ENCODE data around the gene KHNYN. TPM values are rescaled to one million over a fixed set of nuclear protein-coding genes. Genes with fewer than 3 reads are reported as not detected.

The KHNYN gene
- total and polyA plus RNA-seq, 4 donors = 19.4 to 38.3 (median 23.0) TPM

GRCh38 chr14:24437020-24437735 is 7.4 kb downstream of the KHNYN start:
- peaks cover 48% of the 10 kb centered on the region for H3K36me3 ChIP-seq (ENCODE audit: control insufficient read depth, insufficient read depth, low read length)
- peaks cover 32% of the 10 kb centered on the region for H3K4me1 ChIP-seq (ENCODE audit: control insufficient read depth, insufficient read depth, low read length)
- no peaks in the 10 kb centered on the region for H3K27me3 ChIP-seq (ENCODE audit: control insufficient read depth, insufficient read depth, low read length)
- DNase-seq (ENCODE audit: low read depth in 4 of 6, low spot score in 6 of 6) = no peak
- peak overlapping the region; percentile 2 for H3K27ac ChIP-seq (ENCODE audit: low read depth, low read length)
- WGBS (ENCODE audit: insufficient coverage) = 72% methylated on average over 10 of the region's 12 CpGs
- no peaks in the 10 kb centered on the region for H3K9me3 ChIP-seq (ENCODE audit: control insufficient read depth, insufficient read depth, low read length)
- H3K4me3 ChIP-seq (ENCODE audit: low read depth, low read length) = no peak overlapping the region

- DNase-seq (ENCODE audit: low read depth in 4 of 6, low spot score in 6 of 6) = no peak
- H3K4me1 ChIP-seq (ENCODE audit: control insufficient read depth, insufficient read depth, low read length) = peaks cover 31% of the 10 kb centered on the region
- H3K27me3 ChIP-seq (ENCODE audit: control insufficient read depth, insufficient read depth, low read length) = no peaks in the 10 kb centered on the region
- H3K27ac ChIP-seq (ENCODE audit: low read depth, low read length) = no peak overlapping the region
- no peaks in the 10 kb centered on the region for H3K9me3 ChIP-seq (ENCODE audit: control insufficient read depth, insufficient read depth, low read length)
- H3K36me3 ChIP-seq (ENCODE audit: control insufficient read depth, insufficient read depth, low read length) = peaks cover 43% of the 10 kb centered on the region
- no peak overlapping the region for H3K4me3 ChIP-seq (ENCODE audit: low read depth, low read length)
- WGBS (ENCODE audit: insufficient coverage) = 100% methylated on average over 1 of the region's 2 CpGs
Measured at GRCh38 chr14:24437736-24438067, 7.9 kb downstream of the KHNYN start.

- no peak for DNase-seq (ENCODE audit: low read depth in 4 of 6, low spot score in 6 of 6)
- H3K4me3 ChIP-seq (ENCODE audit: low read depth, low read length) = no peak overlapping the region
- H3K9me3 ChIP-seq (ENCODE audit: control insufficient read depth, insufficient read depth, low read length) = no peaks in the 10 kb centered on the region
- WGBS (ENCODE audit: insufficient coverage) = 85% methylated on average over 5 of the region's 9 CpGs
- no peak overlapping the region for H3K27ac ChIP-seq (ENCODE audit: low read depth, low read length)
- peaks cover 43% of the 10 kb centered on the region for H3K36me3 ChIP-seq (ENCODE audit: control insufficient read depth, insufficient read depth, low read length)
- no peaks in the 10 kb centered on the region for H3K27me3 ChIP-seq (ENCODE audit: control insufficient read depth, insufficient read depth, low read length)
- H3K4me1 ChIP-seq (ENCODE audit: control insufficient read depth, insufficient read depth, low read length) = peaks cover 31% of the 10 kb centered on the region
Measured at GRCh38 chr14:24438223-24439097, 8.7 kb downstream of the KHNYN start.

GRCh38 chr14:24439257-24439656 is 9.5 kb downstream of the KHNYN start:
- Histone ChIP-seq H3K4me1 (ENCODE audit: control insufficient read depth, insufficient read depth, low read length) (peaks cover 31% of the 10 kb centered on the region), H3K27me3 (ENCODE audit: control insufficient read depth, insufficient read depth, low read length) (no peaks in the 10 kb centered on the region), H3K27ac (ENCODE audit: low read depth, low read length) (no peak overlapping the region), H3K9me3 (ENCODE audit: control insufficient read depth, insufficient read depth, low read length) (no peaks in the 10 kb centered on the region), H3K4me3 (ENCODE audit: low read depth, low read length) (no peak overlapping the region), H3K36me3 (ENCODE audit: control insufficient read depth, insufficient read depth, low read length) (peaks cover 42% of the 10 kb centered on the region)
- DNase-seq (ENCODE audit: low read depth in 4 of 6, low spot score in 6 of 6) = no peak
- 83% methylated on average over 1 of the region's 1 CpG for WGBS (ENCODE audit: insufficient coverage)

GRCh38 chr14:24439830-24440605 is 10.3 kb downstream of the KHNYN start:
- 89% methylated on average over 13 of the region's 15 CpGs for WGBS (ENCODE audit: insufficient coverage)
- Histone ChIP-seq H3K9me3 (ENCODE audit: control insufficient read depth, insufficient read depth, low read length) (no peaks in the 10 kb centered on the region), H3K27ac (ENCODE audit: low read depth, low read length) (no peak overlapping the region), H3K4me3 (ENCODE audit: low read depth, low read length) (no peak overlapping the region), H3K36me3 (ENCODE audit: control insufficient read depth, insufficient read depth, low read length) (peaks cover 37% of the 10 kb centered on the region), H3K4me1 (ENCODE audit: control insufficient read depth, insufficient read depth, low read length) (peaks cover 31% of the 10 kb centered on the region), H3K27me3 (ENCODE audit: control insufficient read depth, insufficient read depth, low read length) (no peaks in the 10 kb centered on the region)
- peak in 1 of 6 donors; percentile 6 for DNase-seq (ENCODE audit: low read depth in 4 of 6, low spot score in 6 of 6)

GRCh38 chr14:24440606-24441399 is 11.0 kb downstream of the KHNYN start:
- Histone ChIP-seq H3K9me3 (ENCODE audit: control insufficient read depth, insufficient read depth, low read length) (no peaks in the 10 kb centered on the region), H3K27ac (ENCODE audit: low read depth, low read length) (no peak overlapping the region), H3K4me3 (ENCODE audit: low read depth, low read length) (no peak overlapping the region), H3K36me3 (ENCODE audit: control insufficient read depth, insufficient read depth, low read length) (peaks cover 37% of the 10 kb centered on the region), H3K4me1 (ENCODE audit: control insufficient read depth, insufficient read depth, low read length) (peaks cover 31% of the 10 kb centered on the region), H3K27me3 (ENCODE audit: control insufficient read depth, insufficient read depth, low read length) (no peaks in the 10 kb centered on the region)
- DNase-seq (ENCODE audit: low read depth in 4 of 6, low spot score in 6 of 6) = peak in 1 of 6 donors; percentile 5
- WGBS (ENCODE audit: insufficient coverage) = 99% methylated on average over 6 of the region's 8 CpGs

GRCh38 chr14:24441485-24441884 is 11.7 kb downstream of the KHNYN start:
- H3K4me1 ChIP-seq (ENCODE audit: control insufficient read depth, insufficient read depth, low read length) = peaks cover 27% of the 10 kb centered on the region

GRCh38 chr14:24441904-24442239 is 12.1 kb downstream of the KHNYN start:
- H3K27ac ChIP-seq (ENCODE audit: low read depth, low read length) = peak overlapping the region; percentile 99
- no peaks in the 10 kb centered on the region for H3K27me3 ChIP-seq (ENCODE audit: control insufficient read depth, insufficient read depth, low read length)
- peak in 1 of 6 donors; percentile 22 for DNase-seq (ENCODE audit: low read depth in 4 of 6, low spot score in 6 of 6)
- H3K4me3 ChIP-seq (ENCODE audit: low read depth, low read length) = peak overlapping the region; percentile 99
- H3K9me3 ChIP-seq (ENCODE audit: control insufficient read depth, insufficient read depth, low read length) = no peaks in the 10 kb centered on the region
- H3K36me3 ChIP-seq (ENCODE audit: control insufficient read depth, insufficient read depth, low read length) = peaks cover 31% of the 10 kb centered on the region
- H3K4me1 ChIP-seq (ENCODE audit: control insufficient read depth, insufficient read depth, low read length) = peaks cover 26% of the 10 kb centered on the region
- WGBS (ENCODE audit: insufficient coverage) = 6% methylated on average over 8 of the region's 12 CpGs

More at GRCh38 chr14:24441485-24441884, 11.7 kb downstream of the KHNYN start:
- 79% methylated on average over 4 of the region's 5 CpGs for WGBS (ENCODE audit: insufficient coverage)
- DNase-seq (ENCODE audit: low read depth in 4 of 6, low spot score in 6 of 6) = no peak
- H3K36me3 ChIP-seq (ENCODE audit: control insufficient read depth, insufficient read depth, low read length) = peaks cover 31% of the 10 kb centered on the region
- H3K9me3 ChIP-seq (ENCODE audit: control insufficient read depth, insufficient read depth, low read length) = no peaks in the 10 kb centered on the region
- peak overlapping the region; percentile 99 for H3K4me3 ChIP-seq (ENCODE audit: low read depth, low read length)
- H3K27ac ChIP-seq (ENCODE audit: low read depth, low read length) = peak overlapping the region; percentile 99
- no peaks in the 10 kb centered on the region for H3K27me3 ChIP-seq (ENCODE audit: control insufficient read depth, insufficient read depth, low read length)

Data from spinal cord (tissue), 10 donors.